Measurements from ENCODE around the gene CBS.
"Not testable (repeated sequence)": the region's sequence is repeated elsewhere in the genome, so short reads cannot be mapped to it uniquely, and the experiment has no call there.

Gene CBS

GRCh38 chr21:43024439-43025136, 51.0 kb downstream of the CBS start:
- no peak for DNase-seq

GRCh38 chr21:43023175-43023574, 52.5 kb downstream of the CBS start:
- no peak for DNase-seq

GRCh38 chr21:43021756-43022600, 53.7 kb downstream of the CBS start:
- DNase-seq: no peak

- no peak for DNase-seq
These were observed 54.4 kb downstream of the CBS start for GRCh38 chr21:43021191-43021590.

- no peak for DNase-seq
These were observed 54.9 kb downstream of the CBS start for GRCh38 chr21:43020771-43021170.

- DNase-seq: no peak
These were observed 55.5 kb downstream of the CBS start for GRCh38 chr21:43020177-43020576.

GRCh38 chr21:43018519-43018918, 57.1 kb downstream of the CBS start:
- DNase-seq: no peak

GRCh38 chr21:43016728-43017127, 58.9 kb downstream of the CBS start:
- no peak for DNase-seq

- no peak for DNase-seq
These were observed 59.6 kb downstream of the CBS start for GRCh38 chr21:43015906-43016540.

- DNase-seq: no peak
These were observed 63.0 kb downstream of the CBS start for GRCh38 chr21:43012596-43012995.

GRCh38 chr21:43006874-43007208, 68.8 kb downstream of the CBS start:
- DNase-seq: no peak

GRCh38 chr21:43006051-43006873, 69.4 kb downstream of the CBS start:
- not testable (repeated sequence) for DNase-seq

- no peak for DNase-seq
These were observed 70.0 kb downstream of the CBS start for GRCh38 chr21:43005635-43006034.

GRCh38 chr21:43004926-43005325, 70.7 kb downstream of the CBS start:
- no peak for DNase-seq
